Osteocyte (in vitro differentiated cells): ENCODE measurements around the gene CYP3A7. TPM values are rescaled to one million over a fixed set of nuclear protein-coding genes. Genes with fewer than 3 reads are reported as not detected.
"Not testable (repeated sequence)": the region's sequence is repeated elsewhere in the genome, so short reads cannot be mapped to it uniquely, and the experiment has no call there.

Source experiments
- DNase-seq: peaks from one replicate; pipeline ENCODE4 v3.0.0; 2021; ENCODE audit warnings: mixed read lengths; ENCODE audit not compliant: unreplicated experiment; ENCODE audit errors: extremely low spot score
- H3K27ac Mint-ChIP-seq: one replicate; pipeline ENCODE4 v1.8.0; 2021; ENCODE audit warnings: mild to moderate bottlenecking, mixed read lengths; ENCODE audit not compliant: unreplicated experiment
- H3K27me3 Mint-ChIP-seq: one replicate; pipeline ENCODE4 v1.8.0; 2021; ENCODE audit warnings: mixed read lengths; ENCODE audit not compliant: unreplicated experiment
- H3K36me3 Mint-ChIP-seq: one replicate; pipeline ENCODE4 v1.8.0; 2021; ENCODE audit warnings: mixed read lengths; ENCODE audit not compliant: unreplicated experiment
- H3K4me1 Mint-ChIP-seq: one replicate; pipeline ENCODE4 v1.8.0; 2021; ENCODE audit warnings: mixed read lengths; ENCODE audit not compliant: unreplicated experiment
- H3K4me3 Mint-ChIP-seq: one replicate; pipeline ENCODE4 v1.8.0; 2021; ENCODE audit warnings: mild to moderate bottlenecking, moderate library complexity, mixed read lengths; ENCODE audit not compliant: unreplicated experiment
- H3K9me3 Mint-ChIP-seq: one replicate; pipeline ENCODE4 v1.8.0; 2021; ENCODE audit warnings: mixed read lengths; ENCODE audit not compliant: unreplicated experiment
- CTCF ChIP-seq: fragments of 200-600 bp; sonication (generic); IDR thresholded peaks from 2 replicates; pipeline ENCODE4 v1.5.0; 2021; ENCODE audit warnings: antibody characterized with exemption, mild to moderate bottlenecking, moderate library complexity
- total RNA-seq: library from RNA; stranded (reverse); gene quantifications from 2 replicates; pipeline ENCODE4 v1.2.1, GENCODE V29; 2021

The CYP3A7 gene
- total RNA-seq, 1 donor from 2014 or later = not detected

- H3K27ac Mint-ChIP-seq = no peak overlapping the region
- H3K36me3 Mint-ChIP-seq = no peaks in the 10 kb centered on the region
- H3K9me3 Mint-ChIP-seq = no peaks in the 10 kb centered on the region
- no peak overlapping the region for H3K4me3 Mint-ChIP-seq
- no peaks in the 10 kb centered on the region for H3K4me1 Mint-ChIP-seq
- H3K27me3 Mint-ChIP-seq = peaks cover 36% of the 10 kb centered on the region
- TF ChIP-seq CTCF = no peak
- DNase-seq = no peak
Measured at GRCh38 chr7:99778880-99779279, 43.9 kb upstream of the CYP3A7 start.

- peaks cover 49% of the 10 kb centered on the region for H3K27me3 Mint-ChIP-seq
- not testable (repeated sequence) for H3K4me3 Mint-ChIP-seq, H3K9me3 Mint-ChIP-seq, DNase-seq, H3K36me3 Mint-ChIP-seq, H3K27ac Mint-ChIP-seq, H3K4me1 Mint-ChIP-seq
Measured at GRCh38 chr7:99773395-99773794, 38.4 kb upstream of the CYP3A7 start.

GRCh38 chr7:99772565-99772964 is 37.6 kb upstream of the CYP3A7 start:
- no peaks in the 10 kb centered on the region for H3K9me3 Mint-ChIP-seq
- H3K36me3 Mint-ChIP-seq = no peaks in the 10 kb centered on the region
- no peaks in the 10 kb centered on the region for H3K4me1 Mint-ChIP-seq
- no peak for TF ChIP-seq CTCF
- no peak overlapping the region for H3K27ac Mint-ChIP-seq
- no peak overlapping the region for H3K4me3 Mint-ChIP-seq
- peaks cover 52% of the 10 kb centered on the region for H3K27me3 Mint-ChIP-seq
- no peak for DNase-seq

GRCh38 chr7:99769494-99769893 is 34.5 kb upstream of the CYP3A7 start:
- not testable (repeated sequence) for DNase-seq, H3K27ac Mint-ChIP-seq, H3K36me3 Mint-ChIP-seq, H3K9me3 Mint-ChIP-seq, H3K4me1 Mint-ChIP-seq, H3K4me3 Mint-ChIP-seq
- peaks cover 45% of the 10 kb centered on the region for H3K27me3 Mint-ChIP-seq

GRCh38 chr7:99768471-99768870 is 33.5 kb upstream of the CYP3A7 start:
- Mint-ChIP-seq H3K9me3 (no peaks in the 10 kb centered on the region), H3K4me3 (no peak overlapping the region), H3K27ac (no peak overlapping the region), H3K4me1 (no peaks in the 10 kb centered on the region), H3K36me3 (no peaks in the 10 kb centered on the region), H3K27me3 (peaks cover 50% of the 10 kb centered on the region)
- no peak for TF ChIP-seq CTCF
- no peak for DNase-seq

GRCh38 chr7:99767662-99768061 is 32.7 kb upstream of the CYP3A7 start:
- no peak for DNase-seq
- Mint-ChIP-seq H3K27ac (no peak overlapping the region), H3K36me3 (no peaks in the 10 kb centered on the region), H3K4me1 (no peaks in the 10 kb centered on the region), H3K27me3 (peaks cover 52% of the 10 kb centered on the region), H3K4me3 (no peak overlapping the region), H3K9me3 (no peaks in the 10 kb centered on the region)
- no peak for TF ChIP-seq CTCF
